H1 (cell line): Measurements from ENCODE around the gene ERN2.

Source experiments
- ATF3 ChIP-seq: IDR thresholded peaks from 2 replicates; pipeline ENCODE4 v1.6.1; 2011; ENCODE audit warnings: low read depth, mild to moderate bottlenecking, low read length; ENCODE audit not compliant: insufficient read depth
- CHD2 ChIP-seq: IDR thresholded peaks from 2 replicates; pipeline ENCODE4 v1.6.1; 2012; ENCODE audit warnings: low read length, improper control_type of control experiment
- CTCF ChIP-seq, 3 experiments: IDR thresholded peaks; 1 replicate in 2 of 3; 2 replicates in 1 of 3; pipeline versions ENCODE4 v1.5.1 to v1.6.1; 2011; ENCODE audit warnings: low read length in 3 of 3, mild to moderate bottlenecking in 3 of 3, inconsistent platforms in 2 of 3, low read depth in 1 of 3, moderate library complexity in 1 of 3; ENCODE audit not compliant: insufficient read depth in 1 of 3; ENCODE audit errors: control extremely low read depth in 1 of 3
- EP300 ChIP-seq, 2 experiments: IDR thresholded peaks; 1 replicate in 1 of 2; 2 replicates in 1 of 2; pipeline ENCODE4 v1.6.1; 2011 to 2012; ENCODE audit warnings: low read depth in 2 of 2, low read length in 2 of 2, mild to moderate bottlenecking in 2 of 2, borderline replicate concordance in 1 of 2, inconsistent platforms in 1 of 2, moderate library complexity in 1 of 2
- JUND ChIP-seq: IDR thresholded peaks from 2 replicates; pipeline ENCODE4 v1.6.1; 2011; ENCODE audit warnings: mild to moderate bottlenecking, improper control_type of control experiment, low read length
- MAX ChIP-seq: IDR thresholded peaks from 2 replicates; pipeline ENCODE4 v1.6.1; 2012; ENCODE audit warnings: inconsistent platforms
- POLR2AphosphoS5 ChIP-seq: IDR thresholded peaks from 2 replicates; pipeline ENCODE4 v1.6.1; 2011; ENCODE audit warnings: low read depth, low read length
- RAD21 ChIP-seq, 2 experiments: IDR thresholded peaks in 1 of 2; conservative IDR thresholded peaks in 1 of 2; 2 replicates each; pipeline ENCODE4 v1.6.1; 2011; ENCODE audit warnings: low read depth in 2 of 2, low read length in 2 of 2, improper control_type of control experiment in 1 of 2, inconsistent platforms in 1 of 2, mild to moderate bottlenecking in 1 of 2, moderate library complexity in 1 of 2
- SP2 ChIP-seq: IDR thresholded peaks from 2 replicates; pipeline ENCODE4 v1.6.1; 2012; ENCODE audit warnings: mild to moderate bottlenecking, low read length, inconsistent platforms
- TAF1 ChIP-seq: IDR thresholded peaks from 2 replicates; pipeline ENCODE4 v1.6.1; 2011; ENCODE audit warnings: mild to moderate bottlenecking, low read depth, low read length

- TF ChIP-seq ATF3 = no peak
- no peak for TF ChIP-seq POLR2AphosphoS5
- no peak for TF ChIP-seq CHD2
- TF ChIP-seq MAX = no peak
- TF ChIP-seq SP2 = no peak
- TF ChIP-seq EP300 (IDR thresholded peaks at IDR 0.05; ENCODE audit: borderline replicate concordance in 1 of 2, low read depth in 2 of 2, low read length in 2 of 2) = no peak
- no peak for TF ChIP-seq JUND
- TF ChIP-seq RAD21 (IDR thresholded peaks at IDR 0.05 in 1 of 2, conservative IDR thresholded peaks at IDR 0.05 in 1 of 2; ENCODE audit: low read depth in 2 of 2, low read length in 2 of 2) = no peak
- TF ChIP-seq CTCF (IDR thresholded peaks at IDR 0.05; ENCODE audit: control extremely low read depth in 1 of 3, insufficient read depth in 1 of 3, low read depth in 1 of 3, low read length in 3 of 3) = no peak
- TF ChIP-seq TAF1 = no peak
Measured at GRCh38 chr16:23757937-23758619, 45.1 kb upstream of the ERN2 start.
